ENCODE results near the gene CEP128.

Gene CEP128

GRCh38 chr14:80658155-80658554, 283.4 kb downstream of the CEP128 start:
- DNase-seq: no peak

GRCh38 chr14:80653956-80654355, 287.6 kb downstream of the CEP128 start:
- DNase-seq: no peak

DNA sequence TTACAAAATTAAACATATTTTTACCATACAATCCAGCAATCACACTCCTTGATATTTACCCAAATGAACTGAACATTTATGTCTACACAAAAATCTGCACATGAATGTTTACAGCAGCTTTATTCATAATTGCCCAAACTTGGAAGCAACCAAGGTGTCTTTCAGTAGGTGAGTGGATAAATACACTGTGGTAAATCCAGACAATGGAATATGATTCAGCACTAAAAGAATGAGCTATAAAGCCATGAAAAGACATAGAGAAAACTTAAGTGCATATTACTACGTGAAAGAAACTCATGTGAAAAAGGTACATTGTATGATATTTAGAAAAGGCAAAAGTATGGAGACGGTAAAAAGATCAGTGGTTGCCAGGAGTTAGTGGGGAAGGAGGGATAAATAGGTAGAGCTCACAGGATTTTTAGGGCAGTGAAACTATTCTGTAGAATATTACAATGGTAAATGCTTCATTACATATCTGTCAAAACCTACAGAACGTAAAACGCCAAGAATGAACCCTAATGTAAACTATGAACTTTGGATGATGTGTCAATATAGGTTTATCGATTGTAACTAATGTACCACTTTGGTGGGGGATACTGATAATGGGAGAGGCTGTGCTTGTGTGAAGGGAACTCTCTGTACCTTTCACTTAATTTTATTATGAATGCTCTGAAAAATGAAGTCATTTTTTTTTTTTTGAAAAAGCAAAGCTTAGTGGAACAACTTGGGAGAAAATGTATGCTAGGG, 295.7 kb downstream of the CEP128 start:
- no peak for DNase-seq

DNA sequence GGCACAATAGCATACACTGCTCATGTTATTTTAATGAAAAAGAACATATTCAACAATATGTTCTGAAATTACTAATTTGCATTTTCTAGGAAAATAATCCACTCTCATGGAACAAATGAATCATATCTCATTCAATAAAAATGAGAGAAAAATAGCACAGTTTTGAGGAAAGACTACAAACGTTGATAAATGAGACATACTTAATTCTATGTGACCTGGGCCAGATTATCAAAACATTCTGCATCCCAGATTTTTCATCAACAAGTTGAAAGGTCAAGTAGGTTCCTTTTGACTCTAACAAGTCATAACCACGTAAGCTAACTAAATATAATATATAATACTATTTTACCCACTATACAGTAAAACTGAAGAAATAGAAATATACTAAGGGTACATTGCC, 296.7 kb downstream of the CEP128 start:
- DNase-seq: no peak

DNA sequence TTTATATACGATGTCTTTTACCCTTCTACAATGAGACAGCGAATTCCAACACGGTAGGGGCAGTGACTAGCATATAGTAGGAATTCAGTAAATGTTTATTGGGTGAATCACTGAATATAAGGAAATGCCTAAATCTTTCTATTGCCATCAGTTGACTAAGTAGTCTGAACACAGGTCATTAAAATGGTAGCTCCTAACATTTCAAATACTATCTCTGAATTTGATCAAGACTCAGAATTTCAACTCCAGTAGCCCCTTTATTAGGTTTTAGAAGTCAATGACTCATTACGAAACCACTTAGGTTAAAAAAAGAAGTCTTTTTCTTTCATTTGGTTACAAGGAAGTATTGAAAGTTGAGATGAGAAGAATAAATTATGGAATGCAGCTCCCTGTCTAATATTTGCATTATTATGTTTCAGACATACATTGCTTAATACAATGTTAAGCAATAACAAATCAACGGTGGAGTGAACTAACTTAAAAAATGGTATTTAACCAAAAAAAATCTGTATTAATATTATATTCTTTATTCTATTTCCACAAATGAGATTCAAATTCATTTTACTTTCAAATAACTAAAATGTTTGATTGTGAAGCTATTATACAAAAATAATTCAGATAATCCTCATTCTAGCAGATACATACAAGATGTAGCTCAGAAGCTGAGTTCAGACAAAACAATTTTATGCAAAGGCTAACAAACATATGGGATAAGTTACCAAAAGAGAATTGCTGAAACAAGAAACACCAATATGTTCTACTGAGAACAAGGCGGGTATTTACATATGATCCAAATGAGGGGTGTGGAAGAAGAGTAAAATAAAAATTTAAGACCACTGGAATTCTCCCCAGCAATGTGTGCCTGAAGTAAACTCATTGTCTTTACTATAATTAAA, 302.7 kb downstream of the CEP128 start:
- no peak for DNase-seq

- DNase-seq: no peak
Measured at GRCh38 chr14:80637756-80638619, 303.6 kb downstream of the CEP128 start.

GRCh38 chr14:80636071-80636470, 305.5 kb downstream of the CEP128 start:
- DNase-seq: no peak

DNA sequence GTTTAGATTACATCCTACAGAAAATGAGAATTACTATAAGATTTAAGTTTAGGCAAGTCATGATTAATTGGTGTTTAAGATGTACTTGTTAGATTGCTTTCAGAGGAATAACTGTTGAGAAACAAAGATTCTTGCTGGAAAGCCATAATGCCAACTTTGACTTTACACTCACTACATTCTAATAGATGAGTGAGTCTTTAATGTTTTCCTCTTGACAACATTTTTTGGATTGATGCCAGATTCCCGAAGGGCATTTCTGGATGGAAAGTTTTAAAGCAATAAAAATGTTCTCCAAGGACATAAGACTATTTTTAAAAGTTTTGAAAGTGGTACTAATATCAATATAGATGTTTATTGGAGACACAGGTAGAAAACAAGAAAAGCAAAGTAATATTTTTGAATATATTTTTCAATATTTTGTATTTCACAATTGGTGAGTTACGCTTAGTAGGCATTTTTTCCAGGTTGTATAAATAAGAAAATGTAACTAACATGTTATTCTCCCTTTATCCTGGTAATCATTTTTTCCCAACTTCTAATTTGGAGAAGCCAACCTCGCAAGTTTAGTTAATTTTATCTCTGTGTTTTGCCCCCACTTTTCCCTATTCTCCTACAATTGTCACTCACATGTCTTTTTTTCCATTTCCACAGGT, 307.3 kb downstream of the CEP128 start:
- DNase-seq: no peak

GRCh38 chr14:80629606-80630005, 311.9 kb downstream of the CEP128 start:
- no peak for DNase-seq

GRCh38 chr14:80628547-80628946, 313.0 kb downstream of the CEP128 start:
- no peak for DNase-seq

- no peak for DNase-seq
Measured at GRCh38 chr14:80627745-80628144, 313.8 kb downstream of the CEP128 start.

- DNase-seq: no peak
Measured at GRCh38 chr14:80624581-80624980, 317.0 kb downstream of the CEP128 start.

- DNase-seq: no peak
Measured at GRCh38 chr14:80621701-80622100, 319.8 kb downstream of the CEP128 start.

DNA sequence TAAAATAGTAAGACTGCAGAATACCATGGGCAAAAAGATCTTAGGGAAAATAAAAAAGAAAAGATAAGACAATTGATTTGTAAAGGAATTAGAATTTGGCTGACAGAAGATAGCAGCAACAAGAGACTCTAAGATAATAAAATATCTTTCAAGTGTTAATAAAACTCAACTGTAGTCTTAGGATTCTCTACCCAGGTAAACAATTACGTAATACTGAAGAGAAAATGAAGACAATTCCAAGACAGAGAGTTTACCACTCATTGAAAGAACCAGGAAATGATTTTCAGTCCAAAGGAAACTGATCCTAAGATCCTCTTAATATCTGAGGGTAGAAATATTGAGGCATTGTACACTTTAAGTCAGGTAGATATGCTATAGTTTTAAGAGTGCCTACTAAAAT, 321.1 kb downstream of the CEP128 start:
- DNase-seq: no peak

GRCh38 chr14:80618751-80619329, 322.7 kb downstream of the CEP128 start:
- no peak for DNase-seq

GRCh38 chr14:80615831-80616230, 325.7 kb downstream of the CEP128 start:
- DNase-seq: no peak

- no peak for DNase-seq
Measured at GRCh38 chr14:80609055-80609454, 332.5 kb downstream of the CEP128 start.

DNA sequence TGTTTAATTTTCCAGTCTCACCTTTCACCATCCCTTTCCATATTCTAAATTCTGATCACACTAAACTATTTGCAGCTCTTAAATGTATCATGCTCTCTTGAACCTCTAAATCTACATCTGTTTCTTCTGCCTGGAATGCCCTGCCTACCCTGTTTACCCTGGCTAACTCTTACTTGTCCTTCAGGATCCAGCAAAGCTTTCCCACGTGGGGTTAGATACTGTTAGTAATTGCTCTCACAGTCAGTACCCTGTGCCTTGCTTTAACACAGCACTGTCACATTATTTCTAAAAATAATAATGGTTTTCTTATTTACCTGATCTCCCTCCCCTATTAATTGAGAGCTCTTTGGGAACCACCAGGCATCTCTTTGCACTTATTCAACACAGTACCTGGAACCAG, 333.0 kb downstream of the CEP128 start:
- no peak for DNase-seq

- no peak for DNase-seq
Measured at GRCh38 chr14:80607430-80608190, 333.9 kb downstream of the CEP128 start.

GRCh38 chr14:80606347-80606772, 335.2 kb downstream of the CEP128 start:
- no peak for DNase-seq

DNA sequence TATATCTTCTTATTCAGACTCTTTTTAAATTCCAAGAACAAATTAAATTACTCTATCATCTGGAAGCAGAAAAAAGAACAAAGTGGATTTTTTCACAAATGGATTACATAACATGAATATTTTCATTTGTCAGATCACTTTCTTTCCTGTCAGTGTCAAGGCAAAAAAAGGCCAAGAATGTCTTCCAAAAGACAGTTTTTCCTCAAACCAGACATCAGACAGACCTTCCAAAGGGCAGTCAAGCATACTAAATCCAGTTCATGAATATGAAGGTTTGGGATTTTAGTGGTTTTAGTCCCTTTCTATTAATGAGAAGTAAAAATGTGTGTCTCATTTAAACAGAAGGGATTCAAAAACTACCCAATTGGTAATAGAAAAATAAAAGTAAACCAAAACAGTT, 336.0 kb downstream of the CEP128 start:
- no peak for DNase-seq
